HepG2 (cell line): ENCODE data around the gene THRSP. TPM values are rescaled to one million over a fixed set of nuclear protein-coding genes. Genes with fewer than 3 reads are reported as not detected.

Experiments
- ATAD3A ChIP-seq: sonication (generic); formaldehyde crosslinking; IDR thresholded peaks from 2 replicates; pipeline ENCODE4 v1.4.0; 2020; ENCODE audit warnings: missing genetic modification reagents
- EZH2 ChIP-seq: conservative IDR thresholded peaks from 2 replicates; pipeline ENCODE4 v1.6.1; 2012; ENCODE audit warnings: mild to moderate bottlenecking, low read depth, low read length, moderate library complexity
- FOXK2 ChIP-seq: fragments of 450-650 bp; IDR thresholded peaks from 2 replicates; pipeline ENCODE4 v1.6.1; 2016
- MXD4 ChIP-seq: IDR thresholded peaks from 2 replicates; pipeline ENCODE4 v1.6.1; 2016; ENCODE audit warnings: mild to moderate bottlenecking, missing biosample characterization, missing genetic modification reagents
- POLR2A ChIP-seq, 2 experiments: IDR thresholded peaks; 2 replicates each; pipeline ENCODE4 v1.6.1; 2011; ENCODE audit warnings: low read depth in 2 of 2, low read length in 2 of 2, mild to moderate bottlenecking in 1 of 2, moderate library complexity in 1 of 2; ENCODE audit not compliant: insufficient read depth in 1 of 2
- WIZ ChIP-seq: sonication (generic); formaldehyde crosslinking; IDR thresholded peaks from 2 replicates; pipeline ENCODE4 v1.5.1; 2020; ENCODE audit warnings: mild to moderate bottlenecking, missing genetic modification reagents
- polyA plus RNA-seq, 8 experiments: library from polyadenylated mRNA; depleted of rRNA in 3 of 8; stranded (reverse) in 7 of 8; unstranded in 1 of 8; fragments of >200 nt; fragmentation: Illumina TruSeq in 4 of 8; extraction: Trizol in 4 of 8; gene quantifications; 2 replicates each; pipeline versions ENCODE4 v1.2.1 to v1.2.3, GENCODE V29; 2011 to 2016; ENCODE audit warnings: low read depth in 4 of 8, missing spikeins in 1 of 8, mixed read lengths in 1 of 8; ENCODE audit not compliant: insufficient read depth in 1 of 8
- total RNA-seq, 5 experiments: library from RNA; depleted of rRNA; stranded (reverse); fragments of >200 nt; fragmentation: Illumina TruSeq; extraction: Trizol; gene quantifications; 2 replicates each; pipeline ENCODE4 v1.2.3, GENCODE V29; 2016; ENCODE audit warnings: low read depth in 1 of 5
- TF ChIP-seq, protein P1 (sequence below): sonication (generic); formaldehyde crosslinking; IDR thresholded peaks from 2 replicates; pipeline ENCODE4; 2020; ENCODE audit warnings: missing genetic modification reagents, mild to moderate bottlenecking, borderline replicate concordance
- TF ChIP-seq, protein P2 (sequence below): sonication (generic); formaldehyde crosslinking; IDR thresholded peaks from 2 replicates; pipeline ENCODE4 v1.5.0; 2020; ENCODE audit warnings: mild to moderate bottlenecking, missing genetic modification reagents, borderline replicate concordance
- TF ChIP-seq, protein P3 (sequence below): sonication (generic); formaldehyde crosslinking; IDR thresholded peaks from 2 replicates; pipeline ENCODE4 v1.8.0; 2022; ENCODE audit warnings: mild to moderate bottlenecking, missing genetic modification reagents, moderate library complexity
- TF ChIP-seq, protein P4 (sequence below): sonication (generic); formaldehyde crosslinking; IDR thresholded peaks from 2 replicates; pipeline ENCODE4 v1.9.0; 2021; ENCODE audit warnings: missing genetic modification reagents, borderline replicate concordance

The THRSP gene
- total and polyA plus RNA-seq, 2 of the 13 experiments (the other 11 are each of a cell fraction or from before 2014, with no cell fraction given), result 0.13 to 0.58 TPM

DNA sequence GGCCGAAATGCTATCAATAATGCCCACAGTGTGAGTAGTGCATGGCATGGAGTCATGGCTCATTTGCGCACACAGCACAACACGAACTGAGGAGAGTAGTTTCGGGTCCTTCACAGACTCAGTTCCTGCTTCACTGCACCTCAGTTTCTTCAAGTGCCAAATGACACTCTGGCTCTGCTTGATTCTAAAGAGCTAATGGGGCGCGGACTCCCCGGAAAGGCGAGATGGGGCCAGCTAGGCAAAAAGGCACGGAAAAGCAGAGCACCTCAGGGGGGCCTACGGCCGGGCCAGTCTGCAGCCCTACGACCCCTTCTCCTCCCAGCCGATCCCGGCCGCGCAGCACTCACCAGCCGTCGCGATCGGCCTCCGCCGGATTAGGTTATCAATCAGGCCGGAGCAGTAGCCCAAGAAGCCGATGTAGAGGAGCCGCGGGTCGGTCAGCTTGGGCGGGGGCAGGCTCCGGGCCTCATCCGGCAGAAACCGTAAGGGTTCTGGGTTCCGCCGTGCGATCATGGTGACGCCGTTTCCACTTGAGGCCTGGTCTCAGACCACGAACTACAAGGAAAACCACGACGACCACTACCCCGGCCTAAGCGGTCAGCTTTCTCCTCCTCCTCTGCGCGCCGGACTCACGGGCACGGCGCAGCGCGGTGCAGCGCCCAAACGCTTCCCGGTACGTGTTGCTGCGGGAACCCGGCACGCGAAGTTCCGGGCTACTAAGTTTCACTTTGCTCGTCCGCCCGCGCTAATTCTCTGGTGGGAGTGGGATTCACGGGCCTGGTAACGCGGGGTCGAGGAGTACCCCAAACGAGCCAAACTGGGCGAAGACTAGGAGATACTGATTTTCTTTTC lies 15.8 kb downstream of the THRSP start, which contains the start of gene NDUFC2 (continued):
- TF ChIP-seq FOXK2 (no peak), ATAD3A (CRISPR knock-in tag) (peak; percentile 24; the same call in 1 of the 2 replicates), WIZ (CRISPR knock-in tag) (peak; percentile 33; the same call in 1 of the 2 replicates), EZH2 (no peak), MXD4 (CRISPR knock-in tag) (peak; percentile 83), POLR2A (IDR thresholded peaks at IDR 0.05; ENCODE audit: insufficient read depth in 1 of 2, low read depth in 2 of 2, low read length in 2 of 2) (peak; percentile 83 to 90)
- TF ChIP-seq, protein P1, sequence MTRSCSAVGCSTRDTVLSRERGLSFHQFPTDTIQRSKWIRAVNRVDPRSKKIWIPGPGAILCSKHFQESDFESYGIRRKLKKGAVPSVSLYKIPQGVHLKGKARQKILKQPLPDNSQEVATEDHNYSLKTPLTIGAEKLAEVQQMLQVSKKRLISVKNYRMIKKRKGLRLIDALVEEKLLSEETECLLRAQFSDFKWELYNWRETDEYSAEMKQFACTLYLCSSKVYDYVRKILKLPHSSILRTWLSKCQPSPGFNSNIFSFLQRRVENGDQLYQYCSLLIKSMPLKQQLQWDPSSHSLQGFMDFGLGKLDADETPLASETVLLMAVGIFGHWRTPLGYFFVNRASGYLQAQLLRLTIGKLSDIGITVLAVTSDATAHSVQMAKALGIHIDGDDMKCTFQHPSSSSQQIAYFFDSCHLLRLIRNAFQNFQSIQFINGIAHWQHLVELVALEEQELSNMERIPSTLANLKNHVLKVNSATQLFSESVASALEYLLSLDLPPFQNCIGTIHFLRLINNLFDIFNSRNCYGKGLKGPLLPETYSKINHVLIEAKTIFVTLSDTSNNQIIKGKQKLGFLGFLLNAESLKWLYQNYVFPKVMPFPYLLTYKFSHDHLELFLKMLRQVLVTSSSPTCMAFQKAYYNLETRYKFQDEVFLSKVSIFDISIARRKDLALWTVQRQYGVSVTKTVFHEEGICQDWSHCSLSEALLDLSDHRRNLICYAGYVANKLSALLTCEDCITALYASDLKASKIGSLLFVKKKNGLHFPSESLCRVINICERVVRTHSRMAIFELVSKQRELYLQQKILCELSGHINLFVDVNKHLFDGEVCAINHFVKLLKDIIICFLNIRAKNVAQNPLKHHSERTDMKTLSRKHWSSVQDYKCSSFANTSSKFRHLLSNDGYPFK (CRISPR knock-in tag), result peak; percentile 83; the same call in 1 of the 2 replicates
- TF ChIP-seq, protein P2, sequence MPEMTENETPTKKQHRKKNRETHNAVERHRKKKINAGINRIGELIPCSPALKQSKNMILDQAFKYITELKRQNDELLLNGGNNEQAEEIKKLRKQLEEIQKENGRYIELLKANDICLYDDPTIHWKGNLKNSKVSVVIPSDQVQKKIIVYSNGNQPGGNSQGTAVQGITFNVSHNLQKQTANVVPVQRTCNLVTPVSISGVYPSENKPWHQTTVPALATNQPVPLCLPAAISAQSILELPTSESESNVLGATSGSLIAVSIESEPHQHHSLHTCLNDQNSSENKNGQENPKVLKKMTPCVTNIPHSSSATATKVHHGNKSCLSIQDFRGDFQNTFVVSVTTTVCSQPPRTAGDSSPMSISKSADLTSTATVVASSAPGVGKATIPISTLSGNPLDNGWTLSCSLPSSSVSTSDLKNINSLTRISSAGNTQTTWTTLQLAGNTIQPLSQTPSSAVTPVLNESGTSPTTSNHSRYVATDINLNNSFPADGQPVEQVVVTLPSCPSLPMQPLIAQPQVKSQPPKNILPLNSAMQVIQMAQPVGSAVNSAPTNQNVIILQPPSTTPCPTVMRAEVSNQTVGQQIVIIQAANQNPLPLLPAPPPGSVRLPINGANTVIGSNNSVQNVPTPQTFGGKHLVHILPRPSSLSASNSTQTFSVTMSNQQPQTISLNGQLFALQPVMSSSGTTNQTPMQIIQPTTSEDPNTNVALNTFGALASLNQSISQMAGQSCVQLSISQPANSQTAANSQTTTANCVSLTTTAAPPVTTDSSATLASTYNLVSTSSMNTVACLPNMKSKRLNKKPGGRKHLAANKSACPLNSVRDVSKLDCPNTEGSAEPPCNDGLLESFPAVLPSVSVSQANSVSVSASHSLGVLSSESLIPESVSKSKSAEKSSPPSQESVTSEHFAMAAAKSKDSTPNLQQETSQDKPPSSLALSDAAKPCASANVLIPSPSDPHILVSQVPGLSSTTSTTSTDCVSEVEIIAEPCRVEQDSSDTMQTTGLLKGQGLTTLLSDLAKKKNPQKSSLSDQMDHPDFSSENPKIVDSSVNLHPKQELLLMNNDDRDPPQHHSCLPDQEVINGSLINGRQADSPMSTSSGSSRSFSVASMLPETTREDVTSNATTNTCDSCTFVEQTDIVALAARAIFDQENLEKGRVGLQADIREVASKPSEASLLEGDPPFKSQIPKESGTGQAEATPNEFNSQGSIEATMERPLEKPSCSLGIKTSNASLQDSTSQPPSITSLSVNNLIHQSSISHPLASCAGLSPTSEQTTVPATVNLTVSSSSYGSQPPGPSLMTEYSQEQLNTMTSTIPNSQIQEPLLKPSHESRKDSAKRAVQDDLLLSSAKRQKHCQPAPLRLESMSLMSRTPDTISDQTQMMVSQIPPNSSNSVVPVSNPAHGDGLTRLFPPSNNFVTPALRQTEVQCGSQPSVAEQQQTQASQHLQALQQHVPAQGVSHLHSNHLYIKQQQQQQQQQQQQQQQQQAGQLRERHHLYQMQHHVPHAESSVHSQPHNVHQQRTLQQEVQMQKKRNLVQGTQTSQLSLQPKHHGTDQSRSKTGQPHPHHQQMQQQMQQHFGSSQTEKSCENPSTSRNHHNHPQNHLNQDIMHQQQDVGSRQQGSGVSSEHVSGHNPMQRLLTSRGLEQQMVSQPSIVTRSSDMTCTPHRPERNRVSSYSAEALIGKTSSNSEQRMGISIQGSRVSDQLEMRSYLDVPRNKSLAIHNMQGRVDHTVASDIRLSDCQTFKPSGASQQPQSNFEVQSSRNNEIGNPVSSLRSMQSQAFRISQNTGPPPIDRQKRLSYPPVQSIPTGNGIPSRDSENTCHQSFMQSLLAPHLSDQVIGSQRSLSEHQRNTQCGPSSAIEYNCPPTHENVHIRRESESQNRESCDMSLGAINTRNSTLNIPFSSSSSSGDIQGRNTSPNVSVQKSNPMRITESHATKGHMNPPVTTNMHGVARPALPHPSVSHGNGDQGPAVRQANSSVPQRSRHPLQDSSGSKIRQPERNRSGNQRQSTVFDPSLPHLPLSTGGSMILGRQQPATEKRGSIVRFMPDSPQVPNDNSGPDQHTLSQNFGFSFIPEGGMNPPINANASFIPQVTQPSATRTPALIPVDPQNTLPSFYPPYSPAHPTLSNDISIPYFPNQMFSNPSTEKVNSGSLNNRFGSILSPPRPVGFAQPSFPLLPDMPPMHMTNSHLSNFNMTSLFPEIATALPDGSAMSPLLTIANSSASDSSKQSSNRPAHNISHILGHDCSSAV (CRISPR knock-in tag), result 0 out of 2 replicates have a peak, but pooled peaks have one; percentile 49
- TF ChIP-seq, protein P3, sequence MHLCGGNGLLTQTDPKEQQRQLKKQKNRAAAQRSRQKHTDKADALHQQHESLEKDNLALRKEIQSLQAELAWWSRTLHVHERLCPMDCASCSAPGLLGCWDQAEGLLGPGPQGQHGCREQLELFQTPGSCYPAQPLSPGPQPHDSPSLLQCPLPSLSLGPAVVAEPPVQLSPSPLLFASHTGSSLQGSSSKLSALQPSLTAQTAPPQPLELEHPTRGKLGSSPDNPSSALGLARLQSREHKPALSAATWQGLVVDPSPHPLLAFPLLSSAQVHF, result 0 out of 2 replicates have a peak, but pooled peaks have one; percentile 67
- TF ChIP-seq, protein P4, sequence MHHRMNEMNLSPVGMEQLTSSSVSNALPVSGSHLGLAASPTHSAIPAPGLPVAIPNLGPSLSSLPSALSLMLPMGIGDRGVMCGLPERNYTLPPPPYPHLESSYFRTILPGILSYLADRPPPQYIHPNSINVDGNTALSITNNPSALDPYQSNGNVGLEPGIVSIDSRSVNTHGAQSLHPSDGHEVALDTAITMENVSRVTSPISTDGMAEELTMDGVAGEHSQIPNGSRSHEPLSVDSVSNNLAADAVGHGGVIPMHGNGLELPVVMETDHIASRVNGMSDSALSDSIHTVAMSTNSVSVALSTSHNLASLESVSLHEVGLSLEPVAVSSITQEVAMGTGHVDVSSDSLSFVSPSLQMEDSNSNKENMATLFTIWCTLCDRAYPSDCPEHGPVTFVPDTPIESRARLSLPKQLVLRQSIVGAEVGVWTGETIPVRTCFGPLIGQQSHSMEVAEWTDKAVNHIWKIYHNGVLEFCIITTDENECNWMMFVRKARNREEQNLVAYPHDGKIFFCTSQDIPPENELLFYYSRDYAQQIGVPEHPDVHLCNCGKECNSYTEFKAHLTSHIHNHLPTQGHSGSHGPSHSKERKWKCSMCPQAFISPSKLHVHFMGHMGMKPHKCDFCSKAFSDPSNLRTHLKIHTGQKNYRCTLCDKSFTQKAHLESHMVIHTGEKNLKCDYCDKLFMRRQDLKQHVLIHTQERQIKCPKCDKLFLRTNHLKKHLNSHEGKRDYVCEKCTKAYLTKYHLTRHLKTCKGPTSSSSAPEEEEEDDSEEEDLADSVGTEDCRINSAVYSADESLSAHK (CRISPR knock-in tag), result no peak
